Central memory CD8-positive, alpha-beta T cell (primary cell): ENCODE results near the gene UGT1A10.

Experiments
- ATAC-seq: fragments of 150-1000 bp; cut with Tn5 transposase; replicated peaks from 2 replicates; pipeline ENCODE4 v1.10.0; 2022; ENCODE audit warnings: mild to moderate bottlenecking, moderate FRiP score, moderate number of reproducible peaks; ENCODE audit not compliant: poor library complexity, severe bottlenecking; ENCODE audit errors: extremely low read depth
- DNase-seq, 2 donors: peaks; one replicate each; pipeline ENCODE4 v3.0.0; 2021; ENCODE audit warnings: low spot score in 2 of 2
- H3K27ac Mint-ChIP-seq: one replicate; pipeline ENCODE4 v1.8.0; 2022; ENCODE audit warnings: low read depth, mild to moderate bottlenecking, moderate library complexity, mixed read lengths
- H3K27me3 Mint-ChIP-seq: one replicate; pipeline ENCODE4 v1.8.0; 2022; ENCODE audit warnings: mixed read lengths
- H3K36me3 Mint-ChIP-seq: one replicate; pipeline ENCODE4 v1.8.0; 2022; ENCODE audit warnings: mild to moderate bottlenecking, moderate library complexity, mixed read lengths; ENCODE audit not compliant: insufficient read depth
- H3K4me1 Mint-ChIP-seq: one replicate; pipeline ENCODE4 v1.8.0; 2022; ENCODE audit warnings: mixed read lengths
- H3K4me3 Mint-ChIP-seq: one replicate; pipeline ENCODE4 v1.8.0; 2022; ENCODE audit warnings: mild to moderate bottlenecking, moderate library complexity, mixed read lengths
- H3K9me3 Mint-ChIP-seq: one replicate; pipeline ENCODE4 v1.8.0; 2022; ENCODE audit warnings: mixed read lengths

UGT1A10 gene

DNA sequence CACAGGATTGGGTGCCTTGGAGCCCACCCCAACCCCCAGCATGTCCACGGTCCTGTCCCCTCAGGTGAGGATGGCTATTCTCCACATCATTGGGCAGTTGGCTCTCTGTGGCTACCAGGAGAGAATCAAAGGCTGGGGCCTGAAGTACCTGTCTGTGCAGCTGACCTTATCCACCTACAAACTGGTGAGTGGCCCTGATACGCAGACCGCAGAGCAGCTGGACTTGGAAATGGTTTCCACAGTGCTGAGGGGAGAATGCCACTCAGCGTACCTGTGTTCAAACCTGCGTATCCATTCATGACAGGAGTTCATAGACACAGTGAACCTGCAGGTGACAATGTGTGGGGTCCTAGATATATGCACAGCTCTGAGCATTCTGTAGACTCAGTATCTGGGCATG, 163.5 kb downstream of the UGT1A10 start:
- Mint-ChIP-seq H3K4me3 (no peak overlapping the region), H3K4me1 (peaks cover 8% of the 10 kb centered on the region), H3K27ac (no peak overlapping the region), H3K9me3 (no peaks in the 10 kb centered on the region), H3K36me3 (no peaks in the 10 kb centered on the region), H3K27me3 (peaks cover 42% of the 10 kb centered on the region)
- no peak for DNase-seq
- no peak for ATAC-seq

DNA sequence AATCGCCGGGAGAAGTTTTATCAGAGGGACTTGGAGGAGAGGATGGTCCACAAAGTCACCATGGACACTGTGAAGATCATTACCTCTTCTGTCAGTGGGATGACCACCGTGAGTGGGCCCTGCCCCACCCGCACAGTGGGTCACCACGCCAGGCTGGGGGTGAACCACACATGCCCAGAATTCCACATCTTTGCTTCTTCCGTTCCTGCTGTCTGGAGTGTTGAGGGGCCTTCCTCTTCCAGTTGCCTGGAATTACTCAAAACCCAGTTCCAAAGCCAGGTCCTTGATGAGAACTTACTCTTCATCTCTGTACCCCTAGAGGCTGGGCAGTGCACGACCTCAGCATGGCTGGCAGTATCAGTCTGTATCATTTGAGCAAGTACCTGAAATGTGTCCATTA, 164.0 kb downstream of the UGT1A10 start:
- Mint-ChIP-seq H3K27me3 (peaks cover 47% of the 10 kb centered on the region), H3K4me1 (peaks cover 8% of the 10 kb centered on the region), H3K36me3 (no peaks in the 10 kb centered on the region), H3K27ac (no peak overlapping the region), H3K9me3 (no peaks in the 10 kb centered on the region), H3K4me3 (no peak overlapping the region)
- ATAC-seq (no peak), DNase-seq (peak in 1 of 2 donors; percentile 5)

DNA sequence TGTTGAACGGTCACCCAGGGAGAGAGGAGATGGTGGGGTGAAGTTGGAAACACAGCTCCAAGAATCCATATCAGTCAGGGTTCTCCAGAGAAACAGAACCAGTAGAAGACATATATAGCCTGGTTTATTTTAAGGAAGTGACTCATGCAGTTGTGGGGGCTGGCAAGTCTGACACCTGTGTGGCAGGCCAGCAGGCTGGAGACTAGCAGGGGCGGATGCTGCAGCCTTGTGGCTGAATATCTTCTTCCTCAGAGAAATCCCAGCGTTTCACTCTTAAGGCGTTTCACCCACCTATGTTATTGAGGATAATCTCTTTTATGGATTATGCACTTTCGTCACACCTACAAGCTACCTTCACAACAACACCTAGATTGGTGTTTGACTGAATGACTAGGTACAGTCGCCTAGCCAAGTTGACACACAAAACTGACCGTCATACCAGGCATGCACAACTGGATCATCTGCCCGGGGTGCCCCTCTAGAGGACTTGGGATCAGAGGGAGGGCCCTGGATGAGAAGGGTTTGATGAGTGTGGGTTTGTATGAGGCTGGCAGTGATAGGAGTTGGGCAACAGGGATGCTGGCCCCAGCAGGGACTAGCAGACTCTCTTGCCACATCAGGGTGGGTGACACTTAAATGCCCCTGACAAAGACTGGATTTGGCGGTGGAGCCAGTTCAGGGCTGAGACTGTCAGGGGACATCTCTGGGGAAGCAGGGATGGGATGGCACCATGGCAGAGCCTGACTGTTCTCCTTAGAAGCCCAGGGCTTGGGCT, 165.3 kb downstream of the UGT1A10 start:
- H3K4me3 Mint-ChIP-seq: no peak overlapping the region
- peak in 1 of 2 donors; percentile 11 for DNase-seq
- H3K27me3 Mint-ChIP-seq: peaks cover 60% of the 10 kb centered on the region
- H3K27ac Mint-ChIP-seq: no peak overlapping the region
- peaks cover 8% of the 10 kb centered on the region for H3K4me1 Mint-ChIP-seq
- no peaks in the 10 kb centered on the region for H3K36me3 Mint-ChIP-seq
- peak; percentile 68 for ATAC-seq
- no peaks in the 10 kb centered on the region for H3K9me3 Mint-ChIP-seq

DNA sequence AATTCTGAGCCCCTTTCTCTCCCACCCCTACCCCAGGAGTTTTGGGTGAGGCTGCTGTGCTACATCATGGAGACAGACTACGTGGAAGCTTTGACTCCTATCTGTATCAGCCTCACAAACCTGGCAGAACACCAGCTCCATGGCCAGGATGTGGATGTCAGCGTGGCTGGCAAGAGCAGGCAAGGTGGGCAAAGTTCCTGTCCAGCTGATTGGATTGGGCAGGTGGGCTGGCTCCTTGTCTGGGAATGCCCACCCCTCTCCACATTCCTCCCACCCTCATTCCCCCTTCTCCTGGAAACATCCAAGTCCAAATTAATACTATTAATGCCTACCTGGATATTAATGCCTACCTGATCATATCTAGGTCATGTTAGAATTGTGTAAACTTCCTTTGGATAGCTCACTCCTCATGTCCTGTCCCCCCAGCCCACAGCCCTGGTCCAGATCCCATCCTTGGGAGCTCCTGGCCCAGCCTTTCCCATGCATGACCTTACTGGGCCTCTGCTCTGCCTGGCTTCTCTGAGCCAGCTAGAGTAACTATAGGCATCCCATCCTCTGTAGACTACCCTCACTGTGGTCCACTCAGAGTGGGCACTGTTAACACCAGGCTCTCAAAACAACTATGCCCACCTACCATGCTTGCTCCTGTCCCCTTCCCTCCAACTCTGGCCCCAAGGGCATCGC, 166.0 kb downstream of the UGT1A10 start:
- ATAC-seq (no peak), DNase-seq (no peak)
- H3K27ac Mint-ChIP-seq: no peak overlapping the region
- H3K9me3 Mint-ChIP-seq: no peaks in the 10 kb centered on the region
- peaks cover 8% of the 10 kb centered on the region for H3K4me1 Mint-ChIP-seq
- no peaks in the 10 kb centered on the region for H3K36me3 Mint-ChIP-seq
- H3K4me3 Mint-ChIP-seq: no peak overlapping the region
- H3K27me3 Mint-ChIP-seq: peaks cover 63% of the 10 kb centered on the region

DNA sequence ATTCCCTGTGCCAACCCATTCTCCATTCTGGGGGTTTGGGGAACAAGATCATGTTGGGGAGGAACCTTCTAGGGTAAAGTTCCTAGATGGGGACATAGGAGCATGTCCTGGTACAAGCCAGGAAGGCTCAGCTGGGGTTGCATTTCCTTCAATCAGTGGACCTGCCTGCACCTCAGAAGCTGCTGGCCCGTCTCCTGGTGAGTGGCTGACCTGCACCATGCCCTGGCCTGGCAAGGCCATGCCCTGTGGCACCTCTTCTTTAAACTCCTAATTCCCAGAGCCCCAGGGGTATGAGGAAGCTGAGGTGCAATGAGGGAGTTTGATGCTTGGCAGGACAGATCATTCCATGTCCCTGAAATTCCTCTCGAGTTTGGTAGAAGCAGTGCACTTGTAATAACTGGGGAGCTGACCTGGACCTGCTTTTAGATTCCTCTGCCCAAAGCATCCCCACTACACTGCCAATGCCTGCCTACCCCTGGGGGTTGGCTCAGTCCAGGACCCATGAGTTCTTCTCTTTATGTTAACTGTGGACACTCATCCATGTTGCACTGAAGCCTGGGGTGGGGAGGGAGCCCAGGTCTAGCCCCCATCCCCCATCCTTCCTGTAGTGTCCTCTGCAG, 167.2 kb downstream of the UGT1A10 start:
- Mint-ChIP-seq H3K4me3 (no peak overlapping the region), H3K4me1 (peaks cover 8% of the 10 kb centered on the region), H3K9me3 (no peaks in the 10 kb centered on the region), H3K36me3 (no peaks in the 10 kb centered on the region), H3K27me3 (peaks cover 61% of the 10 kb centered on the region), H3K27ac (no peak overlapping the region)
- no peak for ATAC-seq
- no peak for DNase-seq

DNA sequence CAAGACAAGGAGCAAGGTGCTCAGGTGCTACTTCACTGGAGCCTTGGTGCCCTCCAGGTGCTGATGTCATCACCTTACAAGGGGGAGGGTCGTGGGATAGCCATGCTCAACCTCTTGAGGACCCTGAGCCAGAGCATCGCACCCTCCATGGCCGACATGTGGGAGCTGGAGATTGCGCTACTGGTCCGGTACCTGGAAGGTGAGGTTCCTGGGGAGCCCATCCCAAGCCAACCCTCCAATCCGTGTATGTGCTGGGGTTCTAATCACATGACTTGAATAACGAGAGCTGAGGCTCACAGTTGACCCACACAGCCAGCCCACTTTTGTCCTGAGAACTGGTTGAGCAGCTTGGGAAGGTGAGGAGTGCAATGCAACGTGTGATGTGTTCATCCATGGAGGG, 167.7 kb downstream of the UGT1A10 start:
- no peak for ATAC-seq
- Mint-ChIP-seq H3K27ac (no peak overlapping the region), H3K4me3 (no peak overlapping the region), H3K36me3 (no peaks in the 10 kb centered on the region), H3K4me1 (peaks cover 8% of the 10 kb centered on the region), H3K9me3 (no peaks in the 10 kb centered on the region), H3K27me3 (peaks cover 55% of the 10 kb centered on the region)
- peak in 1 of 2 donors; percentile 8 for DNase-seq

DNA sequence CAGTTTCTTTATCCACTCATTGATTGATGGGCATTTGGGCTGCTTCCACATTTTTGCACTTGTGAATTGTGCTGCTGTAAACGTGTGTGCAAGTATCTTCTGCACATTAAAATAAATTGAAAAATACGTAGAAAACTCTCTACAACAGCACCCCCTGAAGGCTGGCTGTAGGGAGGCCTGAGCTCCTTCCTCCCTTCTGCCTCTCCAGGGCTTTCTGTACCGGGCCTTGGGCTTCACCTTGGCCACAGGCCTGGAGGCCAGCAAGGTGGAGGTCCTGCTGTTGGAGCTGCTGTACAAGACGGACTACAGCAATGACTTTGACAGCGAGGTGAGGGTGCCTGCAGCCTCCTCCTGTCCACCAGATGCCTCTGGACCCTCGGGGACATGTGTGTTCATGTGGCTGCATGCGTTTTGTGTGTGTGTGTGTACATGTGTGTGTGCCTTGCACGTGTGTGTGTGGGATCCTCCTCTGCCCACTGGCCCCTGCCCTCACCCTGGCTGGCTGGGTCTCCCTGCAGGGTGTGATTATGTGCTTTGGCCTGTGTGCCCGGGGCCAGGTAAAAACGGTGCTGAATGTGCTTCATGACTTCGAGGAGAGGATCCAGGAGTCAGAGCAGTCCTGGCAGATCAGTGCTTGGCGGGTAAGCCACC, 171.1 kb downstream of the UGT1A10 start:
- Mint-ChIP-seq H3K27ac (no peak overlapping the region), H3K4me1 (no peaks in the 10 kb centered on the region), H3K9me3 (no peaks in the 10 kb centered on the region), H3K36me3 (no peaks in the 10 kb centered on the region), H3K27me3 (peaks cover 65% of the 10 kb centered on the region), H3K4me3 (no peak overlapping the region)
- ATAC-seq (no peak), DNase-seq (peak in 1 of 2 donors; percentile 10)

DNA sequence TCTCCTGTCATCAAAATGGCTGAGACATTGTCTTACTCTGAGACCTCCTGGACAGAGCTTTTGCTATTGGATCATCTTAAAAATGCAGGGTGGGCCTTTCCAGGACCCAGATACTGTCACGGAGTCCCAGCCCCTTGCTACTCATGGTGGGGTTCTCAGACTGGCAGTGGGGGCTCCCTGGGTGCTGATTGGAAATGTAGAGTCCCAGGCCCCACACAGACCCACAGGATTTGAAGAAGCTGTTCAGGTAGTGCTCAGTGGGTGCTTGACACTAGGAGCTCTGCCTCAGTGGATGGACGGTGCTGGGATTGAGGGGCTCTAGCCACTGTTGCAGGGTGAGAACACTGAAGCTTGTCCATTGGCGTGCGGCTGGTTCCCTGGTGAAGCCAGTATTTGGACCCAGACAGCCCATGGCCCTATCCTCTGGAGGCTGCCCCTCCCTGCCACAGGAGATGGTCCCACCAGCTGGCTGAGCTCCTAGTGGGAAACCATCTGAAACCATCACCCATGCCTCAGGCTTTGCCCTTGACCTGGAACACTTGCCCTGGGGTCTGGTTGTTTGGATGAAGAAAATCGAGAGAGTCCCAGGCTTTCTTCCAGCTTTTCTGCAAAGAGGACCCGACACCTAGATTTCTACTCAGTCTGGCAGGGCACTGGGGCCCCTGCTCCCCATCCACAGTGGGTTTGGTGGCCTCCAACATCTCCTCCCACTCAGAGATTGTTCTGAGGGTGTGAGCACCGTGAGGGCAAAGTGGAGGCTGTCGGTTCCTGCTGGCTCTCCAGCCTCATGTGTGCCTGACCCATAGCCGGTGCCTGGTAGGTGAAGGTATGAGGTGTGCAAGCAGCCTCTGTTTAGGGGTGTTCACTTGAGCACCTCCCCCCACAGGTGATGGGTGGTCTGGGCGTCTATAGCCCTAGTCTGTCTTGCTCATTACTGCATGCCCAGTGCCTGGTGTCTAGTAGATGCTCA, 172.0 kb downstream of the UGT1A10 start:
- ATAC-seq (no peak), DNase-seq (no peak)
- Mint-ChIP-seq H3K4me3 (no peak overlapping the region), H3K27me3 (peaks cover 64% of the 10 kb centered on the region), H3K27ac (no peak overlapping the region), H3K9me3 (no peaks in the 10 kb centered on the region), H3K36me3 (no peaks in the 10 kb centered on the region), H3K4me1 (no peaks in the 10 kb centered on the region)

DNA sequence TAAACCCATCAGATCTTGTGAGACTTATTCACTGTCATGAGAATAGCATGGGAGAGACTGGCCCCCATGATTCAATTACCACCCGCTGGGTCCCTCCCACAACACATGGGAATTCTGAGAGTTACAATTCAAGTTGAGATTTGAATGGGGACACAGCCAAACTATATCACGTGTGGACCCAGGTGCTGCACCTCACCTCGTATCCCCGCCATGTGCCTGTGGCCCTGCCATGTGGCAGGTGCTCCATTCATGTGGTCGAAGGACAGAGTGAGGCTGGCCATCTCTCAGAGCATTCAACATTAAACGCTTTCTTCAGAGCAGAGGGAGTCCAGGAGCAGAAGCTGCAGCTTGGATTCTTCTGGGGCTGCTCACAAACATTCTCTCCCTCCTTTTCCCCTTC, 174.1 kb downstream of the UGT1A10 start:
- H3K36me3 Mint-ChIP-seq: no peaks in the 10 kb centered on the region
- DNase-seq: no peak
- no peaks in the 10 kb centered on the region for H3K4me1 Mint-ChIP-seq

DNA sequence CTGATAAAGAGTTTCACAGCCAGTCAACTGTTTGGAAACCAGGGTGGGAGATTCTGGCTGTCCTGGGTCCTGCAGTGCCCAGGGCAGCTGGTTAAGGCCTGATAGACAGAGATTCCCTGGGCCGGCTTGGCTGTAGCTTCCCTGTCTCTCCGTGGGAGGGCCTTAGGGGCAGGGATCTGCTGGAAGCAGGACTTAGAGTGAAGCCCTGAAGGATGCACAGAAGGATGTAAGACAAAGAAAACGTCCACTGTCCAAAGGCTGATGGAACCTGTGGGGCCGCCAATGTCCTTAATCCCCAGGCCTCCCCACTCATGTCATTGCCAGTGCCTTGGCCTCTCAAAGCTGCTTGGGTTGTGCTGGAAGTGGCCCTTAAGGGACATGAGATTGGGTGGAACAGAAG, 174.8 kb downstream of the UGT1A10 start:
- Mint-ChIP-seq H3K27me3 (peaks cover 59% of the 10 kb centered on the region), H3K4me3 (no peak overlapping the region), H3K4me1 (no peaks in the 10 kb centered on the region), H3K27ac (no peak overlapping the region), H3K9me3 (no peaks in the 10 kb centered on the region), H3K36me3 (no peaks in the 10 kb centered on the region)
- no peak for ATAC-seq
- no peak for DNase-seq

More for the DNA sequence above, 174.1 kb downstream of the UGT1A10 start:
- H3K27me3 Mint-ChIP-seq: peaks cover 59% of the 10 kb centered on the region
- no peak for ATAC-seq
- no peak overlapping the region for H3K27ac Mint-ChIP-seq
- H3K4me3 Mint-ChIP-seq: no peak overlapping the region
- no peaks in the 10 kb centered on the region for H3K9me3 Mint-ChIP-seq

DNA sequence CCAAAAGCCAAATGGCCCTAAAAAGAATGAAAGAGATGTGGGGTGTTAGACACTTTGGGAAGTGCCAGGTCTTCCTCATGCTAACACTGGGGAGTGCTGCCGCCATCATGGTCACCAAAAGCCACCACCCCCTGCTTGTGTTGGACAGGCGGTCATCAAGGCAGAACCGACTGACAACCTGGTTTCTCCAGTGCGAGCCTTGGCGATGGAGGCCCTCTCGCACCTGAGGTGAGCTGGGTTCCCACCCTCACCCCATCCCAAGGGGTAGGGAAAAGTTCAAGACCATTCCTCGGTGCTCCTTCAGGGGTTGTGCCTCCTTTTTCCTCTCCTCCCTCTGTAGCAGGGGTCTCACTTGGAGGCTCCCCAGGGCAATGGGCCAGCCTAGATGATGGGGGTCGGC, 175.5 kb downstream of the UGT1A10 start:
- Mint-ChIP-seq H3K27ac (no peak overlapping the region), H3K9me3 (no peaks in the 10 kb centered on the region), H3K4me1 (no peaks in the 10 kb centered on the region), H3K4me3 (no peak overlapping the region), H3K27me3 (peaks cover 59% of the 10 kb centered on the region), H3K36me3 (no peaks in the 10 kb centered on the region)
- no peak for ATAC-seq
- no peak for DNase-seq
